ENCODE measurements around the gene ANK3.

DNA sequence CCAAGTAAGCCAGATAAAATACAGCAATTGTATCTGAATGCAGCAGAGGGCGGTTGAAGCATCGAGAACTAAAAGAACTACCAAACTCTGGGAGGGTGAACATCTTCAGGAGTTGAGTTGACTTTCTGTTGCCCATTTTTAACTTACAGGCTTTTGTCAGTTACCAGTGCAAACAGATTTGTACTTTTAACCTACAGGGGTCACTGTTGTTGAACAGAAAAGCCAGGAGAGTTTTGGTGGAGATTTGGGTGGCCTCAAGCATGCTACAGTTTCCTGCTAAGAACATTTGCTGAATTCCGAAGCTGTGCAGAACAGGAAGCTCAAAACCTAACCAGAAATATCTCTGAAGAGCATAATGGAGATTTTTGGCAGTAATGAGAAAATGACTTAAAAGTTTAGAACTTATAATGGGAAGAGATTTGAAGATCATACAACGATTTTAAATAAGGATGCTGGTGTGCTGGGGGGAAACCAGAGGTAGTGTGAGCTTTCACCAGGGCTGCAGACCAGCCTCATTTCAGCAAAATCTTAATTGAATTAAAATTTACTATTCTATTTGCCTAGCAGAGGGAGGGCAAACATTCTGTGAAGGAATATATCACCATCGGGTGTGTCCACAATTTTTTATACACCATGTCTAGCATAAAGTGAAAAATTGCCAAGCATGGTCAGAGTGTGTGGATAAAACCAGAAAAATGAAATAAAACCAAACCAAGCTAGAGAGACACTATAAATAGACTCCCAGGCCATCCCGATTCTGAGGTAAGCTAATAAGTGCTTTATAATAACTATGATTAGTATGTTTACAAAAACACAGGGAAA, 274.7 kb downstream of the ANK3 start:
- TF ChIP-seq POLR2A (IDR thresholded peaks at IDR 0.05) (no peak), EP300 (IDR thresholded peaks at IDR 0.05) (no peak)
- TF ChIP-seq, protein P1, sequence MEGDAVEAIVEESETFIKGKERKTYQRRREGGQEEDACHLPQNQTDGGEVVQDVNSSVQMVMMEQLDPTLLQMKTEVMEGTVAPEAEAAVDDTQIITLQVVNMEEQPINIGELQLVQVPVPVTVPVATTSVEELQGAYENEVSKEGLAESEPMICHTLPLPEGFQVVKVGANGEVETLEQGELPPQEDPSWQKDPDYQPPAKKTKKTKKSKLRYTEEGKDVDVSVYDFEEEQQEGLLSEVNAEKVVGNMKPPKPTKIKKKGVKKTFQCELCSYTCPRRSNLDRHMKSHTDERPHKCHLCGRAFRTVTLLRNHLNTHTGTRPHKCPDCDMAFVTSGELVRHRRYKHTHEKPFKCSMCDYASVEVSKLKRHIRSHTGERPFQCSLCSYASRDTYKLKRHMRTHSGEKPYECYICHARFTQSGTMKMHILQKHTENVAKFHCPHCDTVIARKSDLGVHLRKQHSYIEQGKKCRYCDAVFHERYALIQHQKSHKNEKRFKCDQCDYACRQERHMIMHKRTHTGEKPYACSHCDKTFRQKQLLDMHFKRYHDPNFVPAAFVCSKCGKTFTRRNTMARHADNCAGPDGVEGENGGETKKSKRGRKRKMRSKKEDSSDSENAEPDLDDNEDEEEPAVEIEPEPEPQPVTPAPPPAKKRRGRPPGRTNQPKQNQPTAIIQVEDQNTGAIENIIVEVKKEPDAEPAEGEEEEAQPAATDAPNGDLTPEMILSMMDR (IDR thresholded peaks at IDR 0.05): peak; percentile 25 to 53 (median 45)

All from tibial nerve (tissue), 4 donors.